ENCODE measurements around the gene MPC1.

GRCh38 chr6:166402582-166403277 lies 20.0 kb upstream of the MPC1 start:
- TF ChIP-seq, protein P1, sequence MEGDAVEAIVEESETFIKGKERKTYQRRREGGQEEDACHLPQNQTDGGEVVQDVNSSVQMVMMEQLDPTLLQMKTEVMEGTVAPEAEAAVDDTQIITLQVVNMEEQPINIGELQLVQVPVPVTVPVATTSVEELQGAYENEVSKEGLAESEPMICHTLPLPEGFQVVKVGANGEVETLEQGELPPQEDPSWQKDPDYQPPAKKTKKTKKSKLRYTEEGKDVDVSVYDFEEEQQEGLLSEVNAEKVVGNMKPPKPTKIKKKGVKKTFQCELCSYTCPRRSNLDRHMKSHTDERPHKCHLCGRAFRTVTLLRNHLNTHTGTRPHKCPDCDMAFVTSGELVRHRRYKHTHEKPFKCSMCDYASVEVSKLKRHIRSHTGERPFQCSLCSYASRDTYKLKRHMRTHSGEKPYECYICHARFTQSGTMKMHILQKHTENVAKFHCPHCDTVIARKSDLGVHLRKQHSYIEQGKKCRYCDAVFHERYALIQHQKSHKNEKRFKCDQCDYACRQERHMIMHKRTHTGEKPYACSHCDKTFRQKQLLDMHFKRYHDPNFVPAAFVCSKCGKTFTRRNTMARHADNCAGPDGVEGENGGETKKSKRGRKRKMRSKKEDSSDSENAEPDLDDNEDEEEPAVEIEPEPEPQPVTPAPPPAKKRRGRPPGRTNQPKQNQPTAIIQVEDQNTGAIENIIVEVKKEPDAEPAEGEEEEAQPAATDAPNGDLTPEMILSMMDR (conservative IDR thresholded peaks at IDR 0.05; ENCODE audit: low read depth in 2 of 2): no peak
- TF ChIP-seq EZH2 (IDR thresholded peaks at IDR 0.05; ENCODE audit: low read depth, unreplicated experiment): no peak
- no peak for TF ChIP-seq ETS1 (IDR thresholded peaks at IDR 0.05)
- no peak for TF ChIP-seq EZH2phosphoT487 (IDR thresholded peaks at IDR 0.05; ENCODE audit: unreplicated experiment)
- no peak for TF ChIP-seq REST (IDR thresholded peaks at IDR 0.05; ENCODE audit: unreplicated experiment)
- no peak for TF ChIP-seq POLR2AphosphoS5 (IDR thresholded peaks at IDR 0.05; ENCODE audit: low read depth)
- no peak for TF ChIP-seq JUNB (IDR thresholded peaks at IDR 0.05; ENCODE audit: unreplicated experiment)
- TF ChIP-seq CREB1 (CRISPR knock-in tag; IDR thresholded peaks at IDR 0.05; ENCODE audit: low read depth): no peak
- no peak for TF ChIP-seq STAT1 (IDR thresholded peaks at IDR 0.05; ENCODE audit: unreplicated experiment)
- TF ChIP-seq ZNF114 (CRISPR knock-in tag; IDR thresholded peaks at IDR 0.05): no peak
- no peak for TF ChIP-seq ZNF331 (CRISPR knock-in tag; IDR thresholded peaks at IDR 0.05; ENCODE audit: low read depth)
- no peak for TF ChIP-seq ZNF462 (CRISPR knock-in tag; IDR thresholded peaks at IDR 0.05)
- TF ChIP-seq NANOG (IDR thresholded peaks at IDR 0.05; ENCODE audit: borderline replicate concordance): no peak

Data from GM23338 (cell line).